ACC112 (cell line): ENCODE results near the gene PRDM16.

Experiments used
- H2AFZ ChIP-seq: fragments of 200-600 bp; sonication (generic); one replicate; pipeline ENCODE4 v1.6.0; 2017; ENCODE audit warnings: antibody characterized with exemption, low read length; ENCODE audit not compliant: unreplicated experiment
- H3K27ac ChIP-seq: fragments of 200-600 bp; sonication (generic); 2 replicates; pipeline ENCODE4 v1.5.1; 2014; ENCODE audit warnings: low read depth, mild to moderate bottlenecking, antibody characterized with exemption, low read length, moderate library complexity
- H3K27me3 ChIP-seq: fragments of 200-600 bp; sonication (generic); 2 replicates; pipeline ENCODE4 v1.6.1; 2014; ENCODE audit warnings: mild to moderate bottlenecking, antibody characterized with exemption, low read length, moderate library complexity, mixed read lengths; ENCODE audit not compliant: insufficient read depth
- H3K36me3 ChIP-seq: fragments of 200-600 bp; sonication (generic); 2 replicates; pipeline ENCODE4 v1.6.1; 2016; ENCODE audit warnings: mild to moderate bottlenecking, antibody characterized with exemption, low read length, moderate library complexity, mixed read lengths; ENCODE audit not compliant: insufficient read depth
- H3K4me1 ChIP-seq: fragments of 200-600 bp; sonication (generic); one replicate; pipeline ENCODE4 v1.6.1; 2016; ENCODE audit warnings: low read length, mixed read lengths; ENCODE audit not compliant: insufficient read depth, unreplicated experiment, control insufficient read depth
- H3K4me3 ChIP-seq: fragments of 200-600 bp; sonication (generic); 2 replicates; pipeline ENCODE4 v1.5.1; 2014; ENCODE audit warnings: mild to moderate bottlenecking, low read depth, low read length
- H3K79me2 ChIP-seq: fragments of 200-600 bp; sonication (generic); one replicate; pipeline ENCODE4 v1.6.0; 2016; ENCODE audit warnings: low read length; ENCODE audit not compliant: control insufficient read depth, unreplicated experiment, insufficient read depth

Gene PRDM16

GRCh38 chr1:3222042-3222692, 153.2 kb downstream of the PRDM16 start:
- peaks cover 3% of the 10 kb centered on the region for H3K4me1 ChIP-seq
- no peak overlapping the region for H3K4me3 ChIP-seq
- H3K36me3 ChIP-seq, result no peaks in the 10 kb centered on the region
- H3K27ac ChIP-seq, result no peak overlapping the region
- H2AFZ ChIP-seq, result no peak overlapping the region
- no peaks in the 10 kb centered on the region for H3K79me2 ChIP-seq
- peaks cover 10% of the 10 kb centered on the region; the same call in 1 of the 2 replicates for H3K27me3 ChIP-seq

- no peak overlapping the region for H2AFZ ChIP-seq
- H3K27ac ChIP-seq, result no peak overlapping the region
- H3K27me3 ChIP-seq, result 0 out of 2 replicates have a peak, but pooled peaks cover 3% of the 10 kb centered on the region
- H3K4me3 ChIP-seq, result no peak overlapping the region
- no peaks in the 10 kb centered on the region for H3K36me3 ChIP-seq
- no peaks in the 10 kb centered on the region for H3K4me1 ChIP-seq
- no peaks in the 10 kb centered on the region for H3K79me2 ChIP-seq
These were observed 156.7 kb downstream of the PRDM16 start for GRCh38 chr1:3225661-3226060.

- Histone ChIP-seq H3K27ac (no peak overlapping the region), H2AFZ (no peak overlapping the region), H3K79me2 (no peaks in the 10 kb centered on the region), H3K36me3 (no peaks in the 10 kb centered on the region), H3K4me1 (no peaks in the 10 kb centered on the region), H3K4me3 (no peak overlapping the region), H3K27me3 (0 out of 2 replicates have a peak, but pooled peaks cover 3% of the 10 kb centered on the region)
These were observed 157.2 kb downstream of the PRDM16 start for GRCh38 chr1:3226191-3226590.

- 0 out of 2 replicates have a peak, but pooled peaks cover 3% of the 10 kb centered on the region for H3K27me3 ChIP-seq
- no peaks in the 10 kb centered on the region for H3K36me3 ChIP-seq
- no peaks in the 10 kb centered on the region for H3K79me2 ChIP-seq
- H2AFZ ChIP-seq, result no peak overlapping the region
- no peaks in the 10 kb centered on the region for H3K4me1 ChIP-seq
- H3K27ac ChIP-seq, result no peak overlapping the region
- H3K4me3 ChIP-seq, result no peak overlapping the region
These were observed 157.8 kb downstream of the PRDM16 start for GRCh38 chr1:3226701-3227350.

- H3K27ac ChIP-seq, result no peak overlapping the region
- H3K4me3 ChIP-seq, result no peak overlapping the region
- H3K27me3 ChIP-seq, result 0 out of 2 replicates have a peak, but pooled peaks cover 3% of the 10 kb centered on the region
- no peak overlapping the region for H2AFZ ChIP-seq
- no peaks in the 10 kb centered on the region for H3K79me2 ChIP-seq
- H3K4me1 ChIP-seq, result no peaks in the 10 kb centered on the region
- no peaks in the 10 kb centered on the region for H3K36me3 ChIP-seq
These were observed 158.3 kb downstream of the PRDM16 start for GRCh38 chr1:3227351-3227704.

- 0 out of 2 replicates have a peak, but pooled peaks cover 3% of the 10 kb centered on the region for H3K27me3 ChIP-seq
- H3K79me2 ChIP-seq, result no peaks in the 10 kb centered on the region
- no peaks in the 10 kb centered on the region for H3K36me3 ChIP-seq
- H2AFZ ChIP-seq, result no peak overlapping the region
- no peak overlapping the region for H3K27ac ChIP-seq
- H3K4me3 ChIP-seq, result no peak overlapping the region
- H3K4me1 ChIP-seq, result no peaks in the 10 kb centered on the region
These were observed 158.9 kb downstream of the PRDM16 start for GRCh38 chr1:3227893-3228292.

GRCh38 chr1:3229081-3229725, 160.2 kb downstream of the PRDM16 start:
- H3K27me3 ChIP-seq, result 0 out of 2 replicates have a peak, but pooled peaks cover 3% of the 10 kb centered on the region
- no peak overlapping the region for H2AFZ ChIP-seq
- H3K36me3 ChIP-seq, result no peaks in the 10 kb centered on the region
- no peak overlapping the region for H3K4me3 ChIP-seq
- no peak overlapping the region for H3K27ac ChIP-seq
- no peaks in the 10 kb centered on the region for H3K79me2 ChIP-seq
- H3K4me1 ChIP-seq, result no peaks in the 10 kb centered on the region

GRCh38 chr1:3230553-3230952, 161.6 kb downstream of the PRDM16 start:
- Histone ChIP-seq H3K79me2 (no peaks in the 10 kb centered on the region), H3K36me3 (no peaks in the 10 kb centered on the region), H3K4me1 (no peaks in the 10 kb centered on the region), H2AFZ (no peak overlapping the region), H3K4me3 (no peak overlapping the region), H3K27ac (no peak overlapping the region), H3K27me3 (0 out of 2 replicates have a peak, but pooled peaks cover 3% of the 10 kb centered on the region)

GRCh38 chr1:3231245-3231644, 162.2 kb downstream of the PRDM16 start:
- no peaks in the 10 kb centered on the region for H3K36me3 ChIP-seq
- no peak overlapping the region for H3K4me3 ChIP-seq
- H3K27me3 ChIP-seq, result 0 out of 2 replicates have a peak, but pooled peaks cover 3% of the 10 kb centered on the region
- H3K4me1 ChIP-seq, result no peaks in the 10 kb centered on the region
- H2AFZ ChIP-seq, result no peak overlapping the region
- H3K27ac ChIP-seq, result no peak overlapping the region
- no peaks in the 10 kb centered on the region for H3K79me2 ChIP-seq

- H3K4me3 ChIP-seq, result no peak overlapping the region
- H3K36me3 ChIP-seq, result no peaks in the 10 kb centered on the region
- no peaks in the 10 kb centered on the region for H3K4me1 ChIP-seq
- H3K27me3 ChIP-seq, result 0 out of 2 replicates have a peak, but pooled peaks cover under 1% of the 10 kb centered on the region
- H3K79me2 ChIP-seq, result no peaks in the 10 kb centered on the region
- no peak overlapping the region for H3K27ac ChIP-seq
- no peak overlapping the region for H2AFZ ChIP-seq
These were observed 162.8 kb downstream of the PRDM16 start for GRCh38 chr1:3231826-3232225.
